PC-9 (cell line): ENCODE results near the gene HGD. TPM values are rescaled to one million over a fixed set of nuclear protein-coding genes. Genes with fewer than 3 reads are reported as not detected.
"Not testable (repeated sequence)": the region's sequence is repeated elsewhere in the genome, so short reads cannot be mapped to it uniquely, and the experiment has no call there.

ENCODE experiments used
- BruUV-seq: library from RNA; stranded (reverse); fragments of 400-500 nt; replicated peaks from 2 replicates; lab custom pipeline; 2021; lab: Mats Ljungman, UMichigan
- CTCF ChIA-PET: fragments of 300-600 bp; sonication (Branson Sonifier 250); formaldehyde crosslinking; loops from one replicate; lab custom pipeline; 2022; ENCODE audit warnings: antibody characterized with exemption; lab: Charles Lee
- POLR2A ChIA-PET: fragments of 300-600 bp; sonication (Branson Sonifier 250); formaldehyde crosslinking; loops from one replicate; lab custom pipeline; 2022; ENCODE audit warnings: antibody characterized with exemption; ENCODE audit not compliant: unreplicated experiment; lab: Charles Lee
- DNase-seq, 2 experiments: peaks; one replicate each; pipeline versions ENCODE4 v3.0.0 to v3.0.0-alpha.2; 2015 to 2022; ENCODE audit warnings: mixed read lengths in 1 of 2
- H2AFZ ChIP-seq: fragments of 200-600 bp; sonication (generic); 2 replicates; pipeline ENCODE4 v1.8.1; 2017; ENCODE audit warnings: antibody characterized with exemption
- H3F3A ChIP-seq: fragments of 200-600 bp; sonication (generic); 2 replicates; pipeline ENCODE4 v1.8.1; 2017; ENCODE audit warnings: antibody characterized with exemption, mild to moderate bottlenecking, low read depth; ENCODE audit not compliant: insufficient read depth
- H3K27ac ChIP-seq: fragments of 200-600 bp; sonication (generic); 2 replicates; pipeline ENCODE4 v1.6.1; 2016; ENCODE audit warnings: mixed run types
- H3K27me3 ChIP-seq: fragments of 200-600 bp; sonication (generic); 2 replicates; pipeline ENCODE4 v1.6.1; 2016; ENCODE audit warnings: low read depth, mixed run types; ENCODE audit not compliant: insufficient read depth
- H3K36me3 ChIP-seq: fragments of 200-600 bp; sonication (generic); 2 replicates; pipeline ENCODE4 v1.6.1; 2016; ENCODE audit warnings: low read depth, mixed run types
- H3K4me1 ChIP-seq: fragments of 200-600 bp; sonication (generic); replicated peaks from 2 replicates; pipeline ENCODE4 v1.6.1; 2016; ENCODE audit warnings: mixed run types; ENCODE audit not compliant: insufficient read depth
- H3K4me2 ChIP-seq: fragments of 200-600 bp; sonication (generic); 2 replicates; pipeline ENCODE4 v1.6.1; 2017; ENCODE audit warnings: mixed run types
- H3K4me3 ChIP-seq: fragments of 200-600 bp; sonication (generic); 2 replicates; pipeline ENCODE4 v1.6.1; 2016; ENCODE audit warnings: mixed run types
- H3K79me2 ChIP-seq: fragments of 200-600 bp; sonication (generic); 2 replicates; pipeline ENCODE4 v1.6.1; 2017; ENCODE audit warnings: low read depth, mixed run types
- H3K9me2 ChIP-seq: fragments of 200-600 bp; sonication (generic); 2 replicates; pipeline ENCODE4 v1.8.1; 2017; ENCODE audit warnings: mild to moderate bottlenecking; ENCODE audit not compliant: insufficient read depth
- H3K9me3 ChIP-seq: fragments of 200-600 bp; sonication (generic); 2 replicates; pipeline ENCODE4 v1.8.1; 2016; ENCODE audit warnings: low read depth; ENCODE audit not compliant: insufficient read depth
- H4K20me1 ChIP-seq: fragments of 200-600 bp; sonication (generic); 2 replicates; pipeline ENCODE4 v1.8.1; 2017; ENCODE audit not compliant: insufficient read depth
- CTCF ChIP-seq: fragments of 200-600 bp; sonication (generic); conservative IDR thresholded peaks from 2 replicates; pipeline ENCODE4 v1.6.1; 2017; ENCODE audit warnings: mixed run types, antibody characterized with exemption, mild to moderate bottlenecking, moderate library complexity
- EZH2 ChIP-seq: fragments of 200-600 bp; sonication (generic); IDR thresholded peaks from 2 replicates; pipeline ENCODE4 v1.8.0; 2017; ENCODE audit warnings: antibody characterized with exemption, low read depth
- intact Hi-C: fragments of 100-400 bp; cut with micrococcal nuclease; formaldehyde crosslinking; loops from one replicate; pipeline ENCODE4 v1.10.0; 2022; ENCODE audit not compliant: unreplicated experiment
- total RNA-seq: library from RNA; stranded (reverse); gene quantifications from 2 replicates; pipeline ENCODE4 v1.2.3, GENCODE V29; 2021

The HGD gene
- total RNA-seq, 1 experiment from 2014 or later = 0.65 TPM

DNA sequence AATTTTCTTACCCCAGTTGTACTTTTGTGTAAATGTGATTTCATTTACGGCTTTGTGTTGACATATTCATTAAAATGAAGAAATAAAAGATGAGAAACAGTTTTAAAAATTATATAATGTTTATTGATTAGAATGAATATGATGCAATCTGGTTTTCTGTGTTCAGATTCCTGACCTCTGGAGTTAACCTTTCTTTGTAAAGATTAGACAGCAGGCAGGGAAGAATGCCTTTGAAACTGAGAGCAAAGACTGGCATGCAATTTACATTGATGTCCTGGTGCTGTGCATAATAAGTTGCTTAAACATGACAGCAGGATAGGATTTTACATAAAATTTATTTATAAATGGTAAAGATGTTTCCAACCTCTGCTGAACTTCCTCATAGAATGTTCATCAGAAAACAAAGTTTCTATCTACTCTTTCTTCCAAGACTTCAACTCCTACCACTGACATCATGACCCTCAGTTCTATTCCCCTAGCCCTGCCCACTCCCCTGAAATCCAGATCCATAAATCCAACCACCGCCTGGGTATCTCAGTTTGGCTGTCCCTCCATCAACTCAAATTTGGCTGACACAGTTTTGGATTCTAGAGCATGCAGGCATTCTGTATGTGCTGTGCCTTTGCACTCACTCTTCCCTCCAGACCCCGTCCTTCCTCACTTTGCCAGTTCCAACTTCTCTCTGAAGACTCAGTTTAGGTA lies 1.7 kb downstream of the HGD start:
- ChIA-PET POLR2A (no interaction called here), CTCF (no interaction called here)
- BruUV-seq = no TSS peak
- intact Hi-C loops = no loop called here
- Histone ChIP-seq H3F3A (peaks cover 15% of the 10 kb centered on the region), H3K4me3 (no peak overlapping the region), H3K27ac (no peak overlapping the region), H4K20me1 (no peaks in the 10 kb centered on the region), H3K4me2 (no peak overlapping the region), H3K9me2 (no peaks in the 10 kb centered on the region), H3K36me3 (no peaks in the 10 kb centered on the region), H3K79me2 (no peaks in the 10 kb centered on the region), H2AFZ (no peak overlapping the region), H3K27me3 (no peaks in the 10 kb centered on the region), H3K4me1 (peaks cover 15% of the 10 kb centered on the region), H3K9me3 (peaks cover 18% of the 10 kb centered on the region; the same call in 1 of the 2 replicates)
- TF ChIP-seq CTCF (no peak), EZH2 (no peak)
- no peak for DNase-seq

DNA sequence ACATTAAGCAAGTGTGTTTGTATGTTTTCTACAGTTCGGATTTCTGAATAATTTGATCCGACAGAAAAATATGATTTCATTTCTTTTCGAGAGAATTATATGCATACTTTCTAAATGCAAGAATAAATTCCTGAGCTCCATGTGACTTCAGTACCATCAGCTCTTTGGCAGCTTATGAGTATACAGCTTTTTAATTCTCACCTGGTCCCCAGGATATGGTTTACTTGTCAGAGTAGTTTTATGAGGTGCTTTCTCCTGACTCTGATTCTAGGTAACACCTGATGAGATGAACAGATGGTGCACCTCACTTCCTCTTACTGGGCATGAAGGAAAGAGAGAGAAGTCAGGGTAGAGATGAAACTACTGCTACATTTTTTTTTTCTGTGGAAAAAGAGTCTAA lies 3.1 kb downstream of the HGD start:
- Histone ChIP-seq H3K4me1 (peaks cover 15% of the 10 kb centered on the region), H3K4me3 (0 out of 2 replicates have a peak overlapping the region, but pooled peaks have one; percentile 29), H3K9me3 (peaks cover 18% of the 10 kb centered on the region; the same call in 1 of the 2 replicates), H4K20me1 (no peaks in the 10 kb centered on the region), H3K27ac (peak overlapping the region; percentile 79), H3K27me3 (no peaks in the 10 kb centered on the region), H3K79me2 (no peaks in the 10 kb centered on the region), H3K9me2 (no peaks in the 10 kb centered on the region), H3F3A (peaks cover 15% of the 10 kb centered on the region), H3K36me3 (no peaks in the 10 kb centered on the region), H3K4me2 (peak overlapping the region; percentile 55), H2AFZ (peak overlapping the region; percentile 17; the same call in 1 of the 2 replicates)
- ChIA-PET POLR2A (interaction anchor here (0.7 to 1.0 kb wide), 2 partner anchors 11 to 83 kb away, joined by 4 to 8 read pairs; partner anchors contain the start of gene NDUFB4), CTCF (interaction anchor here (0.6 kb wide), 1 partner anchor 1216 kb away, joined by 4 read pairs; no protein-coding TSS in a partner anchor)
- intact Hi-C loops = no loop called here
- BruUV-seq = TSS peak; percentile 63
- DNase-seq = no peak
- no peak for TF ChIP-seq CTCF
- TF ChIP-seq EZH2 = no peak

- CTCF ChIA-PET = no interaction called here
- peak; percentile 33 to 67 for DNase-seq
Observed at GRCh38 chr3:120678331-120678947, 3.6 kb downstream of the HGD start.

DNA sequence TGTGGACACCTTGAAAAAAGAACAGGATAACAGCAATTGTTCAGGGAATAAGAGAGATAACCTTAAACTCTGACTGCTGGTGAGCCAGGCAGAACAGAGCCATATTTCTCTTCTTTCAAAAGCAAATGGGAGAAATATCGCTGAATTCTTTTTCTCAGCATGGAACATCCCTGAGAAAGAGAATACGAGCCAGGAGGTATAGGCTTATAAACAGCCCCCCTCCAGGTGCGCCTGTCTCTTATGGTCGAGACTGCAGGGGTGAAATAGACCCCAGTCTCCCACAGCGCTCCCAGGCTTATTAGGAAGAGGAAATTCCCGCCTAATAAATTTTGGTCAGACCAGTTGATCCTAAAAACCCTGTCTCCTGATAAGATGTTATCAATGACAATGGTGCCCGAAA lies 4.8 kb downstream of the HGD start:
- H4K20me1 ChIP-seq, H3K79me2 ChIP-seq, H2AFZ ChIP-seq, H3K27me3 ChIP-seq, H3K36me3 ChIP-seq, intact Hi-C loops, H3K27ac ChIP-seq, H3K4me3 ChIP-seq, BruUV-seq, H3K9me2 ChIP-seq, H3K4me2 ChIP-seq, POLR2A ChIA-PET, CTCF ChIA-PET, DNase-seq: not testable (repeated sequence)
- peaks cover 15% of the 10 kb centered on the region for H3K4me1 ChIP-seq
- peaks cover 15% of the 10 kb centered on the region for H3F3A ChIP-seq
- peaks cover 18% of the 10 kb centered on the region; the same call in 1 of the 2 replicates for H3K9me3 ChIP-seq

More at GRCh38 chr3:120678331-120678947, 3.6 kb downstream of the HGD start:
- H3K9me3 ChIP-seq = peaks cover 18% of the 10 kb centered on the region; the same call in 1 of the 2 replicates
- no peaks in the 10 kb centered on the region for H3K36me3 ChIP-seq
- no TSS peak for BruUV-seq
- POLR2A ChIA-PET = interaction anchor here (0.6 to 1.0 kb wide), 3 partner anchors 11 to 239 kb away, joined by 4 to 12 read pairs (median 8); partner anchors contain the start of gene NDUFB4
- peak overlapping the region; percentile 79 for H3K27ac ChIP-seq
- H3K27me3 ChIP-seq = no peaks in the 10 kb centered on the region
- H3K9me2 ChIP-seq = no peaks in the 10 kb centered on the region
- H3K79me2 ChIP-seq = no peaks in the 10 kb centered on the region
- H4K20me1 ChIP-seq = no peaks in the 10 kb centered on the region
- intact Hi-C loops = no loop called here
- TF ChIP-seq EZH2 = no peak
- no peak for TF ChIP-seq CTCF
- peaks cover 15% of the 10 kb centered on the region for H3K4me1 ChIP-seq
- peak overlapping the region; percentile 17; the same call in 1 of the 2 replicates for H2AFZ ChIP-seq
- H3F3A ChIP-seq = peaks cover 15% of the 10 kb centered on the region
- H3K4me2 ChIP-seq = peak overlapping the region; percentile 55
- 0 out of 2 replicates have a peak overlapping the region, but pooled peaks have one; percentile 29 for H3K4me3 ChIP-seq
